Measurements from ENCODE around the gene ADTRP.

GRCh38 chr6:11718463-11718862, 60.1 kb downstream of the ADTRP start:
- TF ChIP-seq CTCF (IDR thresholded peaks at IDR 0.05) (no peak), POLR2A (IDR thresholded peaks at IDR 0.05) (no peak), EP300 (IDR thresholded peaks at IDR 0.05) (no peak)

All from ovary (tissue), 3 donors.